ENCODE measurements around the gene LIN7A. TPM values are rescaled to one million over a fixed set of nuclear protein-coding genes. Genes with fewer than 3 reads are reported as not detected.

Gene LIN7A
- total and polyA plus RNA-seq, 2 of the 8 experiments (the other 6 are each of a cell fraction or from before 2014, with no cell fraction given), result 5.8 to 22.0 TPM

DNA sequence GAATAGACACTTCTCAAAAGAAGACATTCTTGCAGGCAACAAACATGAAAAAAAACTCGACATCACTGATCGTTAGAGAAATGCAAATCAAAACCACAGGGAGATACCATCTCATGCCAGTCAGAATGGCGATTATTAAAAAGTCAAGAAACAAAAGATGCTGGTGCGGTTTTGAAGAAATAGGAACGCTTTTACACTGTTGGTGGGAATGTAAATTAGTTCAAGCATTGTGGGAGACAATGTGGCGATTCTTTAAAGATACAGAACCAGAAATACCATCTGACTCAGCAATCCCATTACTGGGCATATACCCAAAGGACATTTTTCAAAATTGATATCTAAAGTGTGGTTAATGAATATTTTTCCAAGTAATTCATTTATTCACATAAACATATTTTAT, 39.6 kb upstream of the LIN7A start:
- Histone ChIP-seq H2BK12ac (ENCODE audit: low read depth, low read length) (no peak overlapping the region), H2BK15ac (ENCODE audit: low read length) (no peak overlapping the region), H3K27me3 (replicated peaks in 1 of 4; ENCODE audit: control insufficient read depth in 3 of 4, extremely low read depth in 1 of 4, insufficient read depth in 3 of 4, low read length in 3 of 4) (peaks cover 0 to 1% (median 0%) of the 10 kb centered on the region in 4 experiments; a peak in 1 of 7 replicates), H2BK5ac (ENCODE audit: low read depth, low read length) (no peak overlapping the region), H3K9ac (replicated peaks in 1 of 4; ENCODE audit: extremely low read depth in 1 of 4, low read depth in 3 of 4, low read length in 3 of 4) (no peak overlapping the region), H2BK120ac (replicated peaks; ENCODE audit: low read depth, low read length) (no peak overlapping the region), H3K27ac (ENCODE audit: low read depth, low read length) (no peak overlapping the region), H4K8ac (ENCODE audit: extremely low read depth, insufficient read depth, low read length) (no peak overlapping the region), H3K23me2 (ENCODE audit: low read depth, low read length) (no peaks in the 10 kb centered on the region; the same call in 1 of the 2 replicates), H3K4me1 (replicated peaks in 1 of 4; ENCODE audit: control insufficient read depth in 3 of 4, insufficient read depth in 4 of 4, low read length in 3 of 4) (no peaks in the 10 kb centered on the region), H2AK5ac (ENCODE audit: low read depth, low read length) (no peak overlapping the region), H3K9me3 (ENCODE audit: insufficient read depth in 2 of 2, low read depth in 1 of 2, low read length in 1 of 2) (no peaks in the 10 kb centered on the region), H3K56ac (replicated peaks; ENCODE audit: insufficient read length, low read depth, low read length) (no peak overlapping the region), H3K4me2 (ENCODE audit: insufficient read depth in 1 of 2, low read depth in 2 of 2, low read length in 2 of 2) (no peak overlapping the region), H2BK20ac (ENCODE audit: low read length) (no peak overlapping the region), H4K5ac (ENCODE audit: insufficient read length, low read depth, low read length) (no peak overlapping the region), H3K36me3 (ENCODE audit: control insufficient read depth in 2 of 4, insufficient read depth in 4 of 4, low read length in 3 of 4) (no peaks in the 10 kb centered on the region), H3K23ac (ENCODE audit: insufficient read length) (no peak overlapping the region), H3K79me1 (ENCODE audit: low read depth, low read length) (no peaks in the 10 kb centered on the region), H3K18ac (ENCODE audit: extremely low read depth, low read length) (no peak overlapping the region), H3K14ac (ENCODE audit: insufficient read length) (no peak overlapping the region), H4K20me1 (replicated peaks in 1 of 2; ENCODE audit: control insufficient read depth in 1 of 2, insufficient read depth in 2 of 2, low read length in 2 of 2) (no peaks in the 10 kb centered on the region), H3K79me2 (ENCODE audit: control insufficient read depth in 1 of 2, insufficient read depth in 2 of 2, low read length in 2 of 2) (no peaks in the 10 kb centered on the region), H4K91ac (replicated peaks; ENCODE audit: insufficient read length, low read length) (no peak overlapping the region), H2AFZ (ENCODE audit: low read length) (no peak overlapping the region), H3K4ac (replicated peaks; ENCODE audit: insufficient read length, low read depth, low read length) (no peak overlapping the region), H3K4me3 (ENCODE audit: extremely low read depth in 1 of 4, insufficient read depth in 2 of 4, low read depth in 3 of 4, low read length in 4 of 4) (no peak overlapping the region)
- WGBS, 2 experiments (ENCODE audit: extremely low coverage in 1 of 2, insufficient coverage in 1 of 2, insufficient read length in 1 of 2, insufficient replicate concordance in 2 of 2, low coverage in 1 of 2, low lambda C conversion rate in 2 of 2, missing lambda C conversion rate in 1 of 2), result 77% methylated on average over 6 of the region's 6 CpGs; no CpG with 5 or more reads in 1 of the 2 experiments
- POLR2A ChIA-PET (ENCODE audit: partially characterized antibody), result no interaction called here
- FAIRE-seq (no peak), DNase-seq (ENCODE audit: low read depth in 1 of 2, low spot score in 2 of 2) (no peak)
- CTCF ChIA-PET (ENCODE audit: partially characterized antibody), result no interaction called here
- TF ChIP-seq NANOG (IDR thresholded peaks at IDR 0.05; ENCODE audit: insufficient read depth, low read depth, low read length, poor library complexity, severe bottlenecking), result no peak
- TF ChIP-seq, protein P1, sequence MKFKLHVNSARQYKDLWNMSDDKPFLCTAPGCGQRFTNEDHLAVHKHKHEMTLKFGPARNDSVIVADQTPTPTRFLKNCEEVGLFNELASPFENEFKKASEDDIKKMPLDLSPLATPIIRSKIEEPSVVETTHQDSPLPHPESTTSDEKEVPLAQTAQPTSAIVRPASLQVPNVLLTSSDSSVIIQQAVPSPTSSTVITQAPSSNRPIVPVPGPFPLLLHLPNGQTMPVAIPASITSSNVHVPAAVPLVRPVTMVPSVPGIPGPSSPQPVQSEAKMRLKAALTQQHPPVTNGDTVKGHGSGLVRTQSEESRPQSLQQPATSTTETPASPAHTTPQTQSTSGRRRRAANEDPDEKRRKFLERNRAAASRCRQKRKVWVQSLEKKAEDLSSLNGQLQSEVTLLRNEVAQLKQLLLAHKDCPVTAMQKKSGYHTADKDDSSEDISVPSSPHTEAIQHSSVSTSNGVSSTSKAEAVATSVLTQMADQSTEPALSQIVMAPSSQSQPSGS (IDR thresholded peaks at IDR 0.05; ENCODE audit: low read length), result no peak
- TF ChIP-seq YY1 (IDR thresholded peaks at IDR 0.05; ENCODE audit: low read depth, low read length), result no peak
- TF ChIP-seq EGR1 (IDR thresholded peaks at IDR 0.05; ENCODE audit: borderline replicate concordance, low read depth, low read length), result no peak
- TF ChIP-seq SP1 (IDR thresholded peaks at IDR 0.05; ENCODE audit: low read depth, low read length), result no peak
- no peak for TF ChIP-seq RNF2 (IDR thresholded peaks at IDR 0.05; ENCODE audit: borderline replicate concordance, low read depth, low read length, missing control alignments, poor library complexity, severe bottlenecking)
